Progenitor cell of endocrine pancreas (in vitro differentiated cells): ENCODE measurements around the gene ARSA. TPM values are rescaled to one million over a fixed set of nuclear protein-coding genes. Genes with fewer than 3 reads are reported as not detected.

ENCODE experiments used
- DNase-seq: peaks from one replicate; pipeline ENCODE4 v3.0.0; 2021; ENCODE audit warnings: low spot score; ENCODE audit not compliant: unreplicated experiment
- H3K27ac Mint-ChIP-seq: 2 replicates; pipeline ENCODE4 v1.8.0; 2021; ENCODE audit warnings: mild to moderate bottlenecking, moderate library complexity, mixed read lengths
- H3K27me3 Mint-ChIP-seq: 2 replicates; pipeline ENCODE4 v1.8.0; 2021; ENCODE audit warnings: mixed read lengths
- H3K36me3 Mint-ChIP-seq: 2 replicates; pipeline ENCODE4 v1.8.0; 2022; ENCODE audit warnings: mixed read lengths; ENCODE audit not compliant: insufficient read depth
- H3K4me1 Mint-ChIP-seq: 2 replicates; pipeline ENCODE4 v1.8.0; 2021; ENCODE audit warnings: low read depth, mixed read lengths
- H3K4me3 Mint-ChIP-seq: 2 replicates; pipeline ENCODE4 v1.8.0; 2021; ENCODE audit warnings: low read depth, mild to moderate bottlenecking, moderate library complexity, mixed read lengths
- H3K9me3 Mint-ChIP-seq: 2 replicates; pipeline ENCODE4 v1.8.0; 2021; ENCODE audit warnings: low read depth, mixed read lengths
- total RNA-seq: library from RNA; stranded (reverse); gene quantifications from 2 replicates; pipeline ENCODE4 v1.2.1, GENCODE V29; 2021
- TF ChIP-seq, protein P1 (sequence below): fragments of 200-600 bp; sonication (generic); IDR thresholded peaks from one replicate; pipeline ENCODE4 v1.5.0; 2021; ENCODE audit warnings: antibody characterized with exemption, mild to moderate bottlenecking; ENCODE audit not compliant: unreplicated experiment

The ARSA gene
- total RNA-seq, 1 donor from 2014 or later = 36.2 TPM

DNA sequence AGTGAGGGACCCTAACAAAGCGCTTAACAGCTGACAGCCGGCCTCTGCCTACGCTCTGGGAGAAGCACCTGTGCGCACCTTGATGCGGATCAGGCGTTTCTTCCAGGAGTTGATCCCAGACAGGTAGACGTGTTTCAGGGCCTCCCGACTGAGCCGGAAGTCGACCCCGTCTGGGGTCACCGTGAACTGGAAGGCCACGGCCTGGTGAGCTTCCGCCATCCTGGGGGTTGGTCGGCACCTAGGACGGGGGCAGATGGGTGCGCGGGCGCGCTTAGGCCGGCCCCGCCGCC, 50.3 kb downstream of the ARSA start:
- no peak for DNase-seq
- peaks cover 3% of the 10 kb centered on the region for H3K36me3 Mint-ChIP-seq
- H3K27ac Mint-ChIP-seq = no peak overlapping the region
- TF ChIP-seq, protein P1, sequence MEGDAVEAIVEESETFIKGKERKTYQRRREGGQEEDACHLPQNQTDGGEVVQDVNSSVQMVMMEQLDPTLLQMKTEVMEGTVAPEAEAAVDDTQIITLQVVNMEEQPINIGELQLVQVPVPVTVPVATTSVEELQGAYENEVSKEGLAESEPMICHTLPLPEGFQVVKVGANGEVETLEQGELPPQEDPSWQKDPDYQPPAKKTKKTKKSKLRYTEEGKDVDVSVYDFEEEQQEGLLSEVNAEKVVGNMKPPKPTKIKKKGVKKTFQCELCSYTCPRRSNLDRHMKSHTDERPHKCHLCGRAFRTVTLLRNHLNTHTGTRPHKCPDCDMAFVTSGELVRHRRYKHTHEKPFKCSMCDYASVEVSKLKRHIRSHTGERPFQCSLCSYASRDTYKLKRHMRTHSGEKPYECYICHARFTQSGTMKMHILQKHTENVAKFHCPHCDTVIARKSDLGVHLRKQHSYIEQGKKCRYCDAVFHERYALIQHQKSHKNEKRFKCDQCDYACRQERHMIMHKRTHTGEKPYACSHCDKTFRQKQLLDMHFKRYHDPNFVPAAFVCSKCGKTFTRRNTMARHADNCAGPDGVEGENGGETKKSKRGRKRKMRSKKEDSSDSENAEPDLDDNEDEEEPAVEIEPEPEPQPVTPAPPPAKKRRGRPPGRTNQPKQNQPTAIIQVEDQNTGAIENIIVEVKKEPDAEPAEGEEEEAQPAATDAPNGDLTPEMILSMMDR = no peak
- no peaks in the 10 kb centered on the region for H3K27me3 Mint-ChIP-seq
- H3K4me3 Mint-ChIP-seq = no peak overlapping the region
- H3K9me3 Mint-ChIP-seq = no peaks in the 10 kb centered on the region
- H3K4me1 Mint-ChIP-seq = no peaks in the 10 kb centered on the region

GRCh38 chr22:50576806-50577696, 50.9 kb downstream of the ARSA start:
- Mint-ChIP-seq H3K27me3 (no peaks in the 10 kb centered on the region), H3K4me1 (no peaks in the 10 kb centered on the region), H3K4me3 (no peak overlapping the region), H3K36me3 (peaks cover 3% of the 10 kb centered on the region), H3K27ac (no peak overlapping the region), H3K9me3 (no peaks in the 10 kb centered on the region)
- DNase-seq = no peak
- TF ChIP-seq, protein P1 = no peak

DNA sequence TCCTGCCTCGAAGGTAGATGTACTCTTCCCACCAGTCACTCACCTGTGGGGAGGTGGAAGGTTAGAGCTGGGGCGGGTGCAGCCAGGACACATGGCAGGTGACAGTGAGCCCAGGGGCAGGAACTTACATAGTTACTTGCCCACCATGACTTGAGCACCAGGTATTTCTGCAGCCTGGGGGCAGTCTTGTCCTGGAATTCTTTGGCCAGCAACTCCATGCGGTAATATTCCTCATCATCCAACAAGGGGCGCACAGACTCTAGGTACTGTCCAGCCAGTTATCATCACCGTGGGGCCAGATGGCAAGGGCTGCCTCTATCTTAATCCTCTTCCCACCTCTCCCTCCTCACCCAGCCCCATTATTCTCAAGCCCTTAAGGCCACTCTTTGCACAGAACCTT, 51.9 kb downstream of the ARSA start:
- H3K27ac Mint-ChIP-seq = peak overlapping the region; percentile 38
- no peaks in the 10 kb centered on the region for H3K9me3 Mint-ChIP-seq
- H3K4me1 Mint-ChIP-seq = no peaks in the 10 kb centered on the region
- DNase-seq = no peak
- H3K27me3 Mint-ChIP-seq = no peaks in the 10 kb centered on the region
- peaks cover 5% of the 10 kb centered on the region for H3K36me3 Mint-ChIP-seq
- TF ChIP-seq, protein P1 = no peak
- no peak overlapping the region for H3K4me3 Mint-ChIP-seq

DNA sequence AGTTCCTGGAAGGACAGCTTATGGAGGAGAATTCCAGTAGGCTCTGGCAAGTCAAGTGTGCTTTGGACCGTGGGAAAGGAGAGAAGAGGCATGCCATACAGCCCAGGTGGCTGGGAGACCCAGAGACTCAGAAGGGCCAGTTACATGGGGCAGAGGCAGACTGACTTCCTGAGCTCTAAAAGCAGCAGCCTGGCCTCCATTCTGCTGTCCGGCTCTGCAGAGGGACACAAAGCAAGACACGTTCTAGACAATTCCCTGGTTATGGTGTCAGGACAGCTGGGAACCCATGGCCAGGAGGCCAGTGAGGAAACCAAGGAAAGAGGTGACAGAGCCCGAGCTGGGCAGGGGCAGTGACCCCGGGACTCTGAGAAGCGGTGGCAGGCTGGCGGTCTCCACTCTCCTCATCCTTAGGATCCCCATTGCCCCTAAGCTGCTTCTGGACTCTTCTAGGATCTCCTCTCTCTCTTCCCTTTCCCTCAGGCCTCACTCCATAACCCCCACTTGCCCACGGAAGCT, 52.5 kb downstream of the ARSA start:
- Mint-ChIP-seq H3K36me3 (peaks cover 6% of the 10 kb centered on the region), H3K4me3 (no peak overlapping the region), H3K27me3 (no peaks in the 10 kb centered on the region), H3K4me1 (no peaks in the 10 kb centered on the region), H3K27ac (no peak overlapping the region), H3K9me3 (no peaks in the 10 kb centered on the region)
- TF ChIP-seq, protein P1 = no peak
- no peak for DNase-seq

Other genes starting within 250 kb of the ARSA start
- 86.3 and 96.5 TPM in 2 replicates for gene SBF1, start 153.1 kb downstream of the ARSA start, total RNA-seq
- gene ADM2, start 146.6 kb downstream of the ARSA start, total RNA-seq = 2.9 and 3.2 TPM in 2 replicates
- 0.69 and 0.98 TPM in 2 replicates for gene MIOX, start 141.3 kb downstream of the ARSA start, total RNA-seq
- gene LMF2, start 120.5 kb downstream of the ARSA start, total RNA-seq = 59.0 and 65.5 TPM in 2 replicates
- 61.6 and 66.5 TPM in 2 replicates for gene NCAPH2, start 119.9 kb downstream of the ARSA start, total RNA-seq
- 3.7 TPM in 1 of 2 replicates, not detected in the other for gene SCO2, start 102.6 kb downstream of the ARSA start, total RNA-seq
- 1.6 and 2.0 TPM in 2 replicates for gene TYMP, start 98.1 kb downstream of the ARSA start, total RNA-seq
- not detected in 2 replicates for gene KLHDC7B, start 82.3 kb downstream of the ARSA start, total RNA-seq
- gene SYCE3, start 65.2 kb downstream of the ARSA start, total RNA-seq = not detected in 2 replicates
- 129 and 136 TPM in 2 replicates for gene CPT1B, start 49.7 kb downstream of the ARSA start, total RNA-seq
- 124 and 132 TPM in 2 replicates for gene CHKB, start 45.3 kb downstream of the ARSA start, total RNA-seq
- 6.4 and 7.7 TPM in 2 replicates for gene MAPK8IP2, start 27.4 kb downstream of the ARSA start, total RNA-seq
- gene SHANK3, start 44.7 kb upstream of the ARSA start, total RNA-seq = 6.9 and 7.5 TPM in 2 replicates
- 0.62 TPM in 1 of 2 replicates, not detected in the other for gene ACR, start 110.1 kb upstream of the ARSA start, total RNA-seq
- gene RABL2B, start 155.5 kb upstream of the ARSA start, total RNA-seq = 88.6 and 88.7 TPM in 2 replicates